Esophagus muscularis mucosa (tissue), 4 donors: ENCODE measurements around the gene F10. TPM values are rescaled to one million over a fixed set of nuclear protein-coding genes. Genes with fewer than 3 reads are reported as not detected.

Experiments
- DNase-seq: peaks from one replicate; pipeline ENCODE4 v3.0.0-alpha.2; 2017; ENCODE audit errors: extremely low spot score
- H3K27ac ChIP-seq, 4 donors: fragments of 200-600 bp; sonication (generic); replicated peaks in 1 of 4; 1 replicate in 3 of 4; 2 replicates in 1 of 4; pipeline ENCODE4 v1.5.1; 2016 to 2019; ENCODE audit warnings: mild to moderate bottlenecking in 1 of 4
- H3K27me3 ChIP-seq, 4 donors: fragments of 200-600 bp; sonication (generic); one replicate each; pipeline versions ENCODE4 v1.5.1 to v1.6.0; 2016 to 2019
- H3K36me3 ChIP-seq, 4 donors: fragments of 200-600 bp; sonication (generic); one replicate each; pipeline ENCODE4 v1.5.1; 2016 to 2019
- H3K4me1 ChIP-seq, 4 donors: fragments of 200-600 bp; sonication (generic); one replicate each; pipeline ENCODE4 v1.5.1; 2016 to 2019
- H3K4me3 ChIP-seq, 4 donors: fragments of 200-600 bp; sonication (generic); 1 replicate in 2 of 4; 2 replicates in 2 of 4; pipeline ENCODE4 v1.5.1; 2016 to 2019; ENCODE audit warnings: mild to moderate bottlenecking in 4 of 4, moderate library complexity in 1 of 4
- H3K9me3 ChIP-seq, 4 donors: fragments of 200-600 bp; sonication (generic); 1 replicate in 3 of 4; 2 replicates in 1 of 4; pipeline ENCODE4 v1.5.1; 2016 to 2019
- CTCF ChIP-seq, 3 experiments: fragments of 200-600 bp in 2 of 3; fragments of 450-650 bp in 1 of 3; sonication (generic) in 2 of 3; IDR thresholded peaks; one replicate each; pipeline ENCODE4 v1.5.1; 2017 to 2019; ENCODE audit warnings: antibody characterized with exemption in 3 of 3, mild to moderate bottlenecking in 2 of 3, moderate library complexity in 1 of 3
- EP300 ChIP-seq: sonication (generic); formaldehyde crosslinking; IDR thresholded peaks from one replicate; pipeline ENCODE4 v1.6.1; 2017; ENCODE audit warnings: antibody characterized with exemption
- POLR2A ChIP-seq: fragments of 450-650 bp; IDR thresholded peaks from one replicate; pipeline ENCODE4 v1.6.1; 2017; ENCODE audit warnings: antibody characterized with exemption, moderate library complexity, mild to moderate bottlenecking, low read depth
- POLR2AphosphoS5 ChIP-seq, 2 donors: sonication (generic); formaldehyde crosslinking; IDR thresholded peaks; one replicate each; pipeline ENCODE4 v1.6.1; 2017; ENCODE audit warnings: antibody characterized with exemption in 2 of 2
- WGBS: methylation state at CpG from one replicate; pipeline ENCODE4 v1.1.5; 2018; 5-methylcytosine and 5-hydroxymethylcytosine counted together
- intact Hi-C: fragments of 100-400 bp; cut with DNase I; formaldehyde crosslinking; loops from one replicate; pipeline ENCODE4 v1.15.1; 2023
- small RNA-seq, 3 donors: library from RNA; depleted of rRNA; stranded (forward); fragments of <200 nt; gene quantifications; one replicate each; pipeline ENCODE3, GENCODE V24; 2016
- total RNA-seq, 4 donors: library from RNA; depleted of rRNA; stranded (reverse); fragments of >200 nt; gene quantifications; one replicate each; pipeline versions ENCODE4 v1.1.0 to v1.2.1, GENCODE V29; 2016

The F10 gene
- total RNA-seq, 4 donors from 2014 or later, result 4.6 to 20.5 (median 11.7) TPM

GRCh38 chr13:113192279-113192678 is 69.7 kb downstream of the F10 start:
- H3K27ac ChIP-seq, result no peak overlapping the region
- H3K27me3 ChIP-seq, result no peaks in the 10 kb centered on the region
- no peak overlapping the region for H3K4me3 ChIP-seq
- H3K4me1 ChIP-seq, result peaks cover 0 to 7% (median 0%) of the 10 kb centered on the region in 4 donors
- WGBS, result 79% methylated on average over 4 of the region's 4 CpGs
- TF ChIP-seq POLR2A, result no peak
- H3K36me3 ChIP-seq, result peaks cover 39 to 98% (median 70%) of the 10 kb centered on the region in 4 donors
- H3K9me3 ChIP-seq, result no peaks in the 10 kb centered on the region
- intact Hi-C loops, result no loop called here
- no peak for DNase-seq

- no peaks in the 10 kb centered on the region for H3K27me3 ChIP-seq
- WGBS, result 100% methylated on average over 2 of the region's 2 CpGs
- H3K4me1 ChIP-seq, result peaks cover 0 to under 1% (median 0%) of the 10 kb centered on the region in 4 donors
- H3K27ac ChIP-seq, result no peak overlapping the region
- no peak overlapping the region for H3K4me3 ChIP-seq
- TF ChIP-seq POLR2AphosphoS5 (IDR thresholded peaks at IDR 0.05) (no peak), EP300 (no peak), CTCF (IDR thresholded peaks at IDR 0.05) (no peak), POLR2A (no peak)
- intact Hi-C loops, result no loop called here
- no peak for DNase-seq
- H3K36me3 ChIP-seq, result peaks cover 44 to 99% (median 75%) of the 10 kb centered on the region in 4 donors
- no peaks in the 10 kb centered on the region for H3K9me3 ChIP-seq
Observed at GRCh38 chr13:113192902-113193301, 70.3 kb downstream of the F10 start.

GRCh38 chr13:113195360-113195759 is 72.8 kb downstream of the F10 start:
- Histone ChIP-seq H3K9me3 (no peaks in the 10 kb centered on the region), H3K27ac (no peak overlapping the region), H3K36me3 (peaks cover 46 to 99% (median 80%) of the 10 kb centered on the region in 4 donors), H3K4me3 (no peak overlapping the region), H3K4me1 (no peaks in the 10 kb centered on the region), H3K27me3 (no peaks in the 10 kb centered on the region)
- intact Hi-C loops, result no loop called here
- WGBS, result 82% methylated on average over 6 of the region's 6 CpGs
- TF ChIP-seq EP300 (no peak), POLR2A (no peak), POLR2AphosphoS5 (IDR thresholded peaks at IDR 0.05) (no peak), CTCF (IDR thresholded peaks at IDR 0.05) (no peak)
- DNase-seq, result no peak

DNA sequence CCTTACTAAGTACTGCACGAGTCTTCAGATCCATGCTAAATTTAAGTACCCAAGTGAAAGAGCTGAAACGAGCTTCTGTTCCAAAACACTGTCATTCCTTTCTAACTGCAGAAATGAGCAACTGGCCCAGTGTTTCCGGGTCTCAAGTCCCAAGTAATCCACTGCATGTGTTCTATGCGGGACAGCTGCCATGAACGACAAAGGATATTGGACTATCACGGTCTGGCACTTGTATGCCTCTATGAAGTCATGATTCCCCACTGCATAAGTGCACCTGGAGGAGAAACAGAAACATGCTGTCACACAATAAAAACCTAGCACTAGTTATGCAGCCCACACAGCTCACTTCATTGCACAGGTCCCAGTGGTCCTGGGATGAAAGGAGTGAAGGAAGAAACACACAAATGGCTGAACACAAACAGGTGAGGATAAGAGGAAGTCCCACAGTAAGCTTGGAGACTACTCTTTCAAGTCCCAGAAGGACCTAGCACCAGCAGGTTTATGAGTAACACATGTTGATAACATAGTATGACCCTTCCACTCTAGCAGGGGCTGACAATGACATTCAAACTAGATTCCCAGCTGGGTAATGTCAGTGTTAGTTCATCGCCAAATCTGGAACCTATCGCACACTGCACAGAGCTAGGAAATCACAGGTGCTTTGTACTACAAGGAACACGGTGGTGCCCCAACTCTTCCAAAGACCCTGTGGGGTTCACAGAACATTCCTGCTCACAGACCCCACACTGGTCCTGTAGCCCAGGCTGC is 74.6 kb downstream of the F10 start:
- Histone ChIP-seq H3K27me3 (no peaks in the 10 kb centered on the region), H3K4me1 (peaks cover 0 to 5% (median 3%) of the 10 kb centered on the region in 4 donors), H3K36me3 (peaks cover 41 to 82% (median 66%) of the 10 kb centered on the region in 4 donors), H3K4me3 (no peak overlapping the region), H3K9me3 (no peaks in the 10 kb centered on the region), H3K27ac (no peak overlapping the region)
- no peak for TF ChIP-seq EP300
- no peak for TF ChIP-seq CTCF (IDR thresholded peaks at IDR 0.05)
- TF ChIP-seq POLR2AphosphoS5 (IDR thresholded peaks at IDR 0.05), result no peak
- TF ChIP-seq POLR2A, result no peak
- intact Hi-C loops, result no loop called here
- 90% methylated on average over 9 of the region's 9 CpGs for WGBS
- DNase-seq, result no peak

Small RNA genes within 50 kb of the gene (small RNA-seq; reads per million reads assigned to genes)
- 0 reads per million in 3 donors for gene AL137002.1

Other genes starting within 250 kb of the F10 start
- gene MCF2L, start 153.6 kb upstream of the F10 start, total RNA-seq, result 10 to 100 TPM; 14.5 to 38.6 (median 26.7) TPM
- 1 to 10 TPM in 1 of 4 donors, under 1 TPM in 1, not detected in 2; 0.66 to 1.6 TPM for gene F7, start 17.0 kb upstream of the F10 start, total RNA-seq
- not detected for gene PROZ, start 35.8 kb downstream of the F10 start, total RNA-seq
- 10 to 100 TPM; 34.5 to 46.9 (median 42.3) TPM for gene PCID2, start 85.9 kb downstream of the F10 start, total RNA-seq
- 100 to 1,000 TPM in 3 of 4 donors, 10 to 100 TPM in 1; 93.4 to 154 (median 122) TPM for gene CUL4A, start 86.8 kb downstream of the F10 start, total RNA-seq
- 100 to 1,000 TPM in 3 of 4 donors, 10 to 100 TPM in 1; 99.7 to 168 (median 133) TPM for gene LAMP1, start 174.4 kb downstream of the F10 start, total RNA-seq
- gene GRTP1, start 241.3 kb downstream of the F10 start, total RNA-seq, result 10 to 100 TPM in 2 of 4 donors, 1 to 10 TPM in 2; 6.4 to 11.7 (median 8.7) TPM